Panc1 (cell line): ENCODE measurements around the gene CHRM2. TPM values are rescaled to one million over a fixed set of nuclear protein-coding genes. Genes with fewer than 3 reads are reported as not detected.

ENCODE experiments used
- ATAC-seq: fragments of 200-7000 bp; cut with Tn5 transposase; 2 replicates; pipeline ENCODE4 v1.9.1; 2020; ENCODE audit warnings: mild to moderate bottlenecking, moderate library complexity
- BruUV-seq: library from RNA; stranded (reverse); fragments of 400-500 nt; replicated peaks from 2 replicates; lab custom pipeline; 2021; lab: Mats Ljungman, UMichigan
- CTCF ChIA-PET: fragments of 300-600 bp; sonication (Branson Sonifier 250); formaldehyde crosslinking; loops from one replicate; lab custom pipeline; 2022; ENCODE audit warnings: antibody characterized with exemption; lab: Charles Lee
- POLR2A ChIA-PET: fragments of 300-600 bp; sonication (Branson Sonifier 250); formaldehyde crosslinking; loops from one replicate; lab custom pipeline; 2022; ENCODE audit warnings: antibody characterized with exemption; lab: Charles Lee
- DNase-seq: peaks from one replicate; pipeline ENCODE4 v3.0.0-alpha.2; 2010; ENCODE audit warnings: low read depth, low spot score
- H3K27ac ChIP-seq: 2 replicates; pipeline ENCODE4 v1.5.1; 2011; ENCODE audit warnings: mild to moderate bottlenecking, low read length, inconsistent platforms
- H3K27me3 ChIP-seq: fragments of 200-500 bp; sonication (Bioruptor generic); 2 replicates; pipeline ENCODE4 v1.6.0; 2014; ENCODE audit warnings: low read length, inconsistent platforms; ENCODE audit not compliant: control insufficient read depth, insufficient read depth
- H3K36me3 ChIP-seq: fragments of 200-500 bp; sonication (Bioruptor generic); 2 replicates; pipeline ENCODE4 v1.5.1; 2014; ENCODE audit warnings: inconsistent platforms, mild to moderate bottlenecking, low read length, moderate library complexity; ENCODE audit not compliant: control insufficient read depth, insufficient read depth
- H3K4me1 ChIP-seq: 2 replicates; pipeline ENCODE4 v1.5.1; 2011; ENCODE audit warnings: inconsistent platforms, mild to moderate bottlenecking, low read length, moderate library complexity; ENCODE audit not compliant: control insufficient read depth, insufficient read depth
- H3K4me3 ChIP-seq, 2 experiments: 2 replicates each; pipeline ENCODE4 v1.5.1; 2011 to 2012; ENCODE audit warnings: low read depth in 2 of 2, low read length in 2 of 2, mild to moderate bottlenecking in 2 of 2, inconsistent platforms in 1 of 2, moderate library complexity in 1 of 2
- H3K9me3 ChIP-seq: fragments of 200-500 bp; sonication (Bioruptor generic); 2 replicates; pipeline ENCODE4 v1.5.1; 2014; ENCODE audit warnings: low read depth, mild to moderate bottlenecking, inconsistent platforms, low read length, moderate library complexity; ENCODE audit not compliant: control insufficient read depth, insufficient read depth
- CTCF ChIP-seq: fragments of 450-650 bp; IDR thresholded peaks from 2 replicates; pipeline ENCODE4 v1.5.1; 2017; ENCODE audit warnings: mild to moderate bottlenecking
- POLR2AphosphoS5 ChIP-seq: IDR thresholded peaks from 2 replicates; pipeline ENCODE4 v1.6.1; 2012; ENCODE audit warnings: mild to moderate bottlenecking, low read depth, low read length, moderate library complexity
- REST ChIP-seq, 2 experiments: IDR thresholded peaks; 2 replicates each; pipeline ENCODE4 v1.6.1; 2011 to 2012; ENCODE audit warnings: low read depth in 2 of 2, control low read depth in 1 of 2, low read length in 1 of 2, mild to moderate bottlenecking in 1 of 2, moderate library complexity in 1 of 2; ENCODE audit not compliant: insufficient read depth in 1 of 2
- SIN3A ChIP-seq: IDR thresholded peaks from 2 replicates; pipeline ENCODE4 v1.6.1; 2012; ENCODE audit warnings: low read depth, mild to moderate bottlenecking, low read length, moderate library complexity, borderline replicate concordance; ENCODE audit not compliant: insufficient read depth
- TCF7L2 ChIP-seq: IDR thresholded peaks from 2 replicates; pipeline ENCODE4 v1.6.1; 2011; ENCODE audit warnings: mild to moderate bottlenecking, low read depth, low read length, inconsistent platforms
- in situ Hi-C: cut with HindIII; loops from 2 replicates; pipeline ENCODE4 v1.10.0; 2016; ENCODE audit warnings: low sequenced_read_pairs, low pct_unique_long_range_greater_than_20kb
- intact Hi-C: fragments of 100-400 bp; cut with micrococcal nuclease; formaldehyde crosslinking; loops from one replicate; pipeline ENCODE4 v1.10.0; 2022; ENCODE audit not compliant: unreplicated experiment
- total RNA-seq: library from RNA; stranded (reverse); gene quantifications from one replicate; pipeline ENCODE4 v1.2.1, GENCODE V29; 2021; ENCODE audit not compliant: unreplicated experiment

Gene CHRM2
- total RNA-seq, 1 experiment from 2014 or later = not detected

- ChIA-PET CTCF (interaction anchor here (0.6 kb wide), 1 partner anchor 742 kb away, joined by 8 read pairs; no protein-coding TSS in a partner anchor), POLR2A (no interaction called here)
- no peaks in the 10 kb centered on the region for H3K27me3 ChIP-seq
- no peak overlapping the region for H3K4me3 ChIP-seq
- ATAC-seq = no peak
- DNase-seq = no peak
- in situ Hi-C loops = no loop called here
- BruUV-seq = no TSS peak
- no peaks in the 10 kb centered on the region for H3K36me3 ChIP-seq
- no peak for TF ChIP-seq TCF7L2
- no peak for TF ChIP-seq POLR2AphosphoS5
- TF ChIP-seq CTCF = no peak
- TF ChIP-seq REST (IDR thresholded peaks at IDR 0.05; ENCODE audit: insufficient read depth in 1 of 2, low read depth in 2 of 2, low read length in 1 of 2) = no peak
- TF ChIP-seq SIN3A = no peak
- no peak overlapping the region for H3K27ac ChIP-seq
- no peaks in the 10 kb centered on the region for H3K9me3 ChIP-seq
- no peaks in the 10 kb centered on the region; the same call in 1 of the 2 replicates for H3K4me1 ChIP-seq
- intact Hi-C loops = no loop called here
Measured at GRCh38 chr7:137045573-137045972, 177.1 kb downstream of the CHRM2 start.

- no peaks in the 10 kb centered on the region for H3K27me3 ChIP-seq
- ATAC-seq (no peak), DNase-seq (no peak)
- no peak overlapping the region for H3K27ac ChIP-seq
- H3K4me3 ChIP-seq = no peak overlapping the region
- BruUV-seq = no TSS peak
- POLR2A ChIA-PET = no interaction called here
- no peaks in the 10 kb centered on the region for H3K4me1 ChIP-seq
- TF ChIP-seq SIN3A = no peak
- no peak for TF ChIP-seq CTCF
- no peak for TF ChIP-seq POLR2AphosphoS5
- TF ChIP-seq TCF7L2 = no peak
- no peak for TF ChIP-seq REST (IDR thresholded peaks at IDR 0.05; ENCODE audit: insufficient read depth in 1 of 2, low read depth in 2 of 2, low read length in 1 of 2)
- in situ Hi-C loops = no loop called here
- no peaks in the 10 kb centered on the region for H3K36me3 ChIP-seq
- intact Hi-C loops = no loop called here
- CTCF ChIA-PET = no interaction called here
- H3K9me3 ChIP-seq = no peaks in the 10 kb centered on the region
Measured at GRCh38 chr7:137069249-137069963, 201.0 kb downstream of the CHRM2 start.
